Lower leg skin (tissue), 4 donors: ENCODE measurements around the gene KIAA1614. TPM values are rescaled to one million over a fixed set of nuclear protein-coding genes. Genes with fewer than 3 reads are reported as not detected.

ENCODE experiments used
- DNase-seq, 2 donors: peaks; one replicate each; pipeline ENCODE4 v3.0.0-alpha.2; 2019; ENCODE audit warnings: low spot score in 2 of 2
- H3K4me3 ChIP-seq: fragments of 200-600 bp; sonication (generic); 2 replicates; pipeline ENCODE4 v1.5.1; 2017; ENCODE audit warnings: mild to moderate bottlenecking, low read depth; ENCODE audit not compliant: poor library complexity, severe bottlenecking
- CTCF ChIP-seq, 3 donors: fragments of 450-650 bp; IDR thresholded peaks; one replicate each; pipeline ENCODE4 v1.5.1; 2016; ENCODE audit warnings: antibody characterized with exemption in 3 of 3, mild to moderate bottlenecking in 3 of 3, moderate library complexity in 2 of 3
- POLR2A ChIP-seq, 2 donors: fragments of 450-650 bp; IDR thresholded peaks; one replicate each; pipeline ENCODE4 v1.6.1; 2016 to 2017; ENCODE audit warnings: antibody characterized with exemption in 2 of 2, mild to moderate bottlenecking in 1 of 2, moderate library complexity in 1 of 2
- WGBS, 2 donors: methylation state at CpG; one replicate each; pipeline ENCODE4 v1.1.5; 2018; 5-methylcytosine and 5-hydroxymethylcytosine counted together
- intact Hi-C: fragments of 100-400 bp; cut with DNase I; formaldehyde crosslinking; loops from one replicate; pipeline ENCODE4 v1.15.0; 2023; ENCODE audit warnings: low total_unique reads
- total RNA-seq, 4 donors: library from RNA; depleted of rRNA; stranded (reverse); fragments of >200 nt; gene quantifications; one replicate each; pipeline ENCODE4 v1.1.0, GENCODE V29; 2016

The KIAA1614 gene
- total RNA-seq, 4 donors from 2014 or later: 1.0 to 8.5 (median 3.5) TPM

GRCh38 chr1:180893614-180894013 lies 19.1 kb upstream of the KIAA1614 start:
- intact Hi-C loops: no loop called here
- no peak for DNase-seq
- no peak overlapping the region for H3K4me3 ChIP-seq
- WGBS, 2 donors: 69 to 73% methylated on average over 3 of the region's 3 CpGs
- TF ChIP-seq CTCF (IDR thresholded peaks at IDR 0.05): no peak
- TF ChIP-seq POLR2A (IDR thresholded peaks at IDR 0.05): no peak

- intact Hi-C loops: no loop called here
- peak in 1 of 2 donors; percentile 59 for DNase-seq
- no peak overlapping the region for H3K4me3 ChIP-seq
- WGBS, 2 donors: 87 to 89% methylated on average over 3 of the region's 3 CpGs
- TF ChIP-seq CTCF (IDR thresholded peaks at IDR 0.05) (no peak), POLR2A (IDR thresholded peaks at IDR 0.05) (no peak)
Observed at GRCh38 chr1:180896161-180896560, 16.5 kb upstream of the KIAA1614 start.

GRCh38 chr1:180898441-180899219 lies 14.1 kb upstream of the KIAA1614 start:
- 40 to 57% methylated on average over 5 of the region's 5 CpGs for WGBS, 2 donors
- TF ChIP-seq POLR2A (IDR thresholded peaks at IDR 0.05): no peak
- TF ChIP-seq CTCF (IDR thresholded peaks at IDR 0.05): no peak
- no peak overlapping the region for H3K4me3 ChIP-seq
- DNase-seq: peak in 1 of 2 donors; percentile 64
- intact Hi-C loops: no loop called here

GRCh38 chr1:180899262-180899661 lies 13.4 kb upstream of the KIAA1614 start:
- TF ChIP-seq CTCF (IDR thresholded peaks at IDR 0.05) (no peak), POLR2A (IDR thresholded peaks at IDR 0.05) (no peak)
- DNase-seq: peak in 1 of 2 donors; percentile 29
- H3K4me3 ChIP-seq: no peak overlapping the region
- intact Hi-C loops: no loop called here
- 71 to 95% methylated on average over 4 to 6 of the region's 7 CpGs for WGBS, 2 donors

- DNase-seq: peak in 1 of 2 donors; percentile 32
- no peak for TF ChIP-seq POLR2A (IDR thresholded peaks at IDR 0.05)
- TF ChIP-seq CTCF (IDR thresholded peaks at IDR 0.05): no peak
- intact Hi-C loops: loop anchor here (10.0 kb wide), 1 partner anchor 243 kb away; no protein-coding TSS in a partner anchor
- WGBS, 2 donors: 77 to 82% methylated on average over 13 of the region's 13 CpGs
- H3K4me3 ChIP-seq: no peak overlapping the region
Observed at GRCh38 chr1:180901076-180901990, 11.4 kb upstream of the KIAA1614 start.
